WTC11 (cell line): Measurements from ENCODE around the gene CERS1. TPM values are rescaled to one million over a fixed set of nuclear protein-coding genes. Genes with fewer than 3 reads are reported as not detected.

ENCODE experiments used
- ATAC-seq: fragments of 200-7000 bp; cut with Tn5 transposase; 2 replicates; pipeline ENCODE4 v1.10.0; 2021; ENCODE audit warnings: mild to moderate bottlenecking, moderate library complexity
- CTCF ChIA-PET: fragments of 300-600 bp; sonication (Branson Sonifier 250); formaldehyde crosslinking; loops from one replicate; lab custom pipeline; 2021; ENCODE audit warnings: antibody characterized with exemption; lab: Charles Lee
- POLR2A ChIA-PET: fragments of 350-600 bp; sonication (Branson Sonifier 250); formaldehyde crosslinking; loops from one replicate; lab custom pipeline; 2021; ENCODE audit warnings: antibody characterized with exemption; lab: Charles Lee
- DNase-seq: peaks from one replicate; pipeline ENCODE4 v3.0.0; 2021; ENCODE audit warnings: low spot score
- H3K27ac Mint-ChIP-seq: 2 replicates; pipeline ENCODE4 v1.8.0; 2021; ENCODE audit warnings: mixed read lengths
- H3K27me3 Mint-ChIP-seq: 2 replicates; pipeline ENCODE4 v1.8.0; 2021; ENCODE audit warnings: low read depth, mild to moderate bottlenecking, moderate library complexity, mixed read lengths
- H3K36me3 Mint-ChIP-seq: 2 replicates; pipeline ENCODE4 v1.8.0; 2021; ENCODE audit warnings: mixed read lengths
- H3K4me1 Mint-ChIP-seq: 2 replicates; pipeline ENCODE4 v1.8.0; 2022; ENCODE audit warnings: mixed read lengths
- H3K4me3 Mint-ChIP-seq: 2 replicates; pipeline ENCODE4 v1.8.0; 2021; ENCODE audit warnings: mild to moderate bottlenecking, moderate library complexity, mixed read lengths
- H3K9me3 Mint-ChIP-seq: 2 replicates; pipeline ENCODE4 v1.8.0; 2021; ENCODE audit warnings: mixed read lengths
- ATF6 ChIP-seq: sonication (generic); formaldehyde crosslinking; IDR thresholded peaks from 2 replicates; pipeline ENCODE4 v1.8.1; 2023; ENCODE audit warnings: mild to moderate bottlenecking, missing genetic modification reagents
- CREB1 ChIP-seq: sonication (generic); formaldehyde crosslinking; IDR thresholded peaks from 2 replicates; pipeline ENCODE4 v1.8.0; 2023; ENCODE audit warnings: mild to moderate bottlenecking, missing genetic modification reagents
- CTCF ChIP-seq: fragments of 200-600 bp; IDR thresholded peaks from 2 replicates; pipeline ENCODE4 v1.8.0; 2022; ENCODE audit warnings: antibody characterized with exemption
- FOXK1 ChIP-seq: sonication (generic); formaldehyde crosslinking; IDR thresholded peaks from 2 replicates; pipeline ENCODE4 v1.8.0; 2022; ENCODE audit warnings: mild to moderate bottlenecking, moderate library complexity, missing genetic modification reagents
- FOXP1 ChIP-seq: sonication (generic); formaldehyde crosslinking; IDR thresholded peaks from 2 replicates; pipeline ENCODE4 v1.8.0; 2022; ENCODE audit warnings: missing genetic modification reagents, mild to moderate bottlenecking, moderate library complexity, borderline replicate concordance
- HMGA2 ChIP-seq: fragments of 250-450 bp; sonication (Bioruptor Pico); IDR thresholded peaks from 2 replicates; pipeline ENCODE4 v1.4.0; 2021; ENCODE audit warnings: mild to moderate bottlenecking, moderate library complexity
- MAX ChIP-seq: sonication (generic); formaldehyde crosslinking; IDR thresholded peaks from 2 replicates; pipeline ENCODE4 v1.8.0; 2022; ENCODE audit warnings: mild to moderate bottlenecking, missing genetic modification reagents
- MXD4 ChIP-seq: fragments of 250-450 bp; sonication (Bioruptor Pico); IDR thresholded peaks from 2 replicates; pipeline ENCODE4 v1.8.0; 2021; ENCODE audit warnings: mild to moderate bottlenecking, moderate library complexity, borderline replicate concordance
- NR2C2 ChIP-seq: sonication (generic); formaldehyde crosslinking; IDR thresholded peaks from 2 replicates; pipeline ENCODE4 v1.8.0; 2022; ENCODE audit warnings: mild to moderate bottlenecking, missing genetic modification reagents
- PRDM15 ChIP-seq: sonication (generic); formaldehyde crosslinking; IDR thresholded peaks from 2 replicates; pipeline ENCODE4 v1.8.0; 2022; ENCODE audit warnings: missing genetic modification reagents
- PRRX2 ChIP-seq: fragments of 250-450 bp; sonication (Bioruptor Pico); IDR thresholded peaks from 2 replicates; pipeline ENCODE4 v1.8.0; 2021; ENCODE audit warnings: mild to moderate bottlenecking
- TCF7 ChIP-seq: sonication (generic); formaldehyde crosslinking; IDR thresholded peaks from 2 replicates; pipeline ENCODE4 v1.8.0; 2022; ENCODE audit warnings: mild to moderate bottlenecking, low read depth, missing genetic modification reagents, moderate library complexity
- TEAD4 ChIP-seq: sonication (generic); formaldehyde crosslinking; IDR thresholded peaks from 2 replicates; pipeline ENCODE4 v1.8.0; 2022; ENCODE audit warnings: mild to moderate bottlenecking, missing genetic modification reagents
- ZNF219 ChIP-seq: sonication (generic); formaldehyde crosslinking; IDR thresholded peaks from 2 replicates; pipeline ENCODE4 v1.8.0; 2023; ENCODE audit warnings: missing genetic modification reagents, mild to moderate bottlenecking, borderline replicate concordance
- ZNF396 ChIP-seq: fragments of 250-450 bp; sonication (Bioruptor Pico); IDR thresholded peaks from 2 replicates; pipeline ENCODE4 v1.8.0; 2021; ENCODE audit warnings: mild to moderate bottlenecking, moderate library complexity, borderline replicate concordance
- ZNF423 ChIP-seq: fragments of 250-450 bp; sonication (Bioruptor Pico); IDR thresholded peaks from 2 replicates; pipeline ENCODE4 v2.1.2; 2022; ENCODE audit warnings: mild to moderate bottlenecking, moderate library complexity
- ZNF671 ChIP-seq: fragments of 250-450 bp; sonication (Bioruptor Pico); IDR thresholded peaks from 2 replicates; pipeline ENCODE4 v1.8.0; 2021; ENCODE audit warnings: mild to moderate bottlenecking
- total RNA-seq: library from RNA; stranded (reverse); gene quantifications from 3 replicates; pipeline ENCODE4 v1.2.3, GENCODE V29; 2021
- TF ChIP-seq, protein P1 (sequence below): sonication (generic); formaldehyde crosslinking; IDR thresholded peaks from 2 replicates; pipeline ENCODE4 v1.8.1; 2022; ENCODE audit warnings: mild to moderate bottlenecking, missing genetic modification reagents, moderate library complexity, borderline replicate concordance
- TF ChIP-seq, protein P2 (sequence below): fragments of 250-450 bp; sonication (Bioruptor Pico); IDR thresholded peaks from 2 replicates; pipeline ENCODE4 v1.9.0; 2021; ENCODE audit warnings: mild to moderate bottlenecking
- TF ChIP-seq, protein P3 (sequence below): fragments of 250-450 bp; sonication (Bioruptor Pico); IDR thresholded peaks from 2 replicates; pipeline ENCODE4 v1.9.0; 2021; ENCODE audit warnings: mild to moderate bottlenecking
- TF ChIP-seq, protein P4 (sequence below): sonication (generic); formaldehyde crosslinking; IDR thresholded peaks from 2 replicates; pipeline ENCODE4 v1.8.1; 2023; ENCODE audit warnings: mild to moderate bottlenecking, missing genetic modification reagents, moderate library complexity

Gene CERS1
- total RNA-seq, 1 experiment from 2014 or later: 14.7 TPM

DNA sequence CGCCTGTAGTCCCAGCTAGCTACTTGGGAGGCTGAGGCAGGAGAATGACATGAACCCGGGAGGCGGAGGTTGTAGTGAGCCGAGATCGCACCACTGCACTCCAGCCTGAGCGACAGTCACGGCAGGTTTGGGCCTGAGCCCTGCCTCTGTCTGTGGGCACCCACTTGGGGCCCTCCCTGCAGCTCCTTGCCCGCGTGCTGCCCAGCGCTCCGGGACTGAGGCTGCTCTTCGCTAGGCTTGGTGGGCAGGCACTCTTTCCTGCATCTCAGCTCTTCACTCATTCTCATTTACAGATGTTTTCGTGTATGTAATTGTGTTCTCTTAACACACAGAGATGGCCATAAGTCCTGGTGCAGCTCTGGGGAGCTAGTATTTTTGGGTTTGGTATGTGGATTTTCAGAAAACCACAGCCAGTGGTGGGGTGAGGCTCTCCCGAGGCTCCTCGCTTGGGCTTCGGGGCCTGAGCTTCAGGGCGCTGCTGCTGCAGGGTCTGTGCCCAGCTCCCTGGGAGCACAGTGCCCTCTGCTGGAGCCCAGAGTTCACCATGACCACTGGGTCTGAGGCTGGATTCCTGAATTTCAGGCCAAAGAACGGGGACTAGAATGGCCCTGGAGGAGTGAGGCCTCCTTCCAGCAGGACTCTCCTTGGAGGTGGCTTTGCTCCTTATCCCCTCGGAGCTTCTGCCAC lies 49.0 kb downstream of the CERS1 start:
- Mint-ChIP-seq H3K4me3 (no peak overlapping the region), H3K4me1 (peaks cover 2% of the 10 kb centered on the region), H3K27me3 (no peaks in the 10 kb centered on the region), H3K27ac (peak overlapping the region; percentile 96), H3K36me3 (peaks cover 35% of the 10 kb centered on the region), H3K9me3 (no peaks in the 10 kb centered on the region)
- DNase-seq (peak; percentile 87), ATAC-seq (peak; percentile 96)
- ChIA-PET CTCF (interaction anchor here (0.6 to 3.3 kb wide), 78 partner anchors 8 to 459 kb away, joined by 3 to 64 read pairs (median 4); partner anchors contain the start of genes COMP, COPE, DDX49 and ELL), POLR2A (interaction anchor here (0.9 to 1.2 kb wide), 3 partner anchors 9 to 258 kb away, joined by 3 read pairs; no protein-coding TSS in a partner anchor)
- TF ChIP-seq PRRX2 (CRISPR knock-in tag): no peak
- TF ChIP-seq CREB1: no peak
- TF ChIP-seq, protein P1, sequence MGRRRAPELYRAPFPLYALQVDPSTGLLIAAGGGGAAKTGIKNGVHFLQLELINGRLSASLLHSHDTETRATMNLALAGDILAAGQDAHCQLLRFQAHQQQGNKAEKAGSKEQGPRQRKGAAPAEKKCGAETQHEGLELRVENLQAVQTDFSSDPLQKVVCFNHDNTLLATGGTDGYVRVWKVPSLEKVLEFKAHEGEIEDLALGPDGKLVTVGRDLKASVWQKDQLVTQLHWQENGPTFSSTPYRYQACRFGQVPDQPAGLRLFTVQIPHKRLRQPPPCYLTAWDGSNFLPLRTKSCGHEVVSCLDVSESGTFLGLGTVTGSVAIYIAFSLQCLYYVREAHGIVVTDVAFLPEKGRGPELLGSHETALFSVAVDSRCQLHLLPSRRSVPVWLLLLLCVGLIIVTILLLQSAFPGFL (CRISPR knock-in tag): no peak
- TF ChIP-seq CTCF: peak; percentile 76; the same call in 1 of the 2 replicates
- no peak for TF ChIP-seq ZNF396
- no peak for TF ChIP-seq FOXK1 (CRISPR knock-in tag)
- no peak for TF ChIP-seq ZNF671 (CRISPR knock-in tag)
- TF ChIP-seq, protein P2, sequence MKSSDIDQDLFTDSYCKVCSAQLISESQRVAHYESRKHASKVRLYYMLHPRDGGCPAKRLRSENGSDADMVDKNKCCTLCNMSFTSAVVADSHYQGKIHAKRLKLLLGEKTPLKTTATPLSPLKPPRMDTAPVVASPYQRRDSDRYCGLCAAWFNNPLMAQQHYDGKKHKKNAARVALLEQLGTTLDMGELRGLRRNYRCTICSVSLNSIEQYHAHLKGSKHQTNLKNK (CRISPR knock-in tag): no peak

GRCh38 chr19:18845961-18846360 lies 50.0 kb downstream of the CERS1 start:
- Mint-ChIP-seq H3K4me1 (peaks cover 7% of the 10 kb centered on the region), H3K27me3 (no peaks in the 10 kb centered on the region), H3K4me3 (no peak overlapping the region), H3K36me3 (peaks cover 30% of the 10 kb centered on the region), H3K27ac (peak overlapping the region; percentile 63), H3K9me3 (no peaks in the 10 kb centered on the region)
- no peak for DNase-seq
- ChIA-PET POLR2A (no interaction called here), CTCF (interaction anchor here (1.5 to 3.3 kb wide), 7 partner anchors 13 to 395 kb away, joined by 10 to 64 read pairs (median 13); partner anchors contain the start of gene UPF1)
- ATAC-seq: no peak
- TF ChIP-seq TEAD4 (CRISPR knock-in tag): no peak
- no peak for TF ChIP-seq FOXP1
- TF ChIP-seq ZNF423 (CRISPR knock-in tag): no peak
- TF ChIP-seq NR2C2: no peak
- TF ChIP-seq HMGA2 (CRISPR knock-in tag): no peak
- no peak for TF ChIP-seq MXD4 (CRISPR knock-in tag)
- TF ChIP-seq ATF6 (CRISPR knock-in tag): no peak
- TF ChIP-seq ZNF219 (CRISPR knock-in tag): no peak
- TF ChIP-seq TCF7: no peak
- TF ChIP-seq, protein P3, sequence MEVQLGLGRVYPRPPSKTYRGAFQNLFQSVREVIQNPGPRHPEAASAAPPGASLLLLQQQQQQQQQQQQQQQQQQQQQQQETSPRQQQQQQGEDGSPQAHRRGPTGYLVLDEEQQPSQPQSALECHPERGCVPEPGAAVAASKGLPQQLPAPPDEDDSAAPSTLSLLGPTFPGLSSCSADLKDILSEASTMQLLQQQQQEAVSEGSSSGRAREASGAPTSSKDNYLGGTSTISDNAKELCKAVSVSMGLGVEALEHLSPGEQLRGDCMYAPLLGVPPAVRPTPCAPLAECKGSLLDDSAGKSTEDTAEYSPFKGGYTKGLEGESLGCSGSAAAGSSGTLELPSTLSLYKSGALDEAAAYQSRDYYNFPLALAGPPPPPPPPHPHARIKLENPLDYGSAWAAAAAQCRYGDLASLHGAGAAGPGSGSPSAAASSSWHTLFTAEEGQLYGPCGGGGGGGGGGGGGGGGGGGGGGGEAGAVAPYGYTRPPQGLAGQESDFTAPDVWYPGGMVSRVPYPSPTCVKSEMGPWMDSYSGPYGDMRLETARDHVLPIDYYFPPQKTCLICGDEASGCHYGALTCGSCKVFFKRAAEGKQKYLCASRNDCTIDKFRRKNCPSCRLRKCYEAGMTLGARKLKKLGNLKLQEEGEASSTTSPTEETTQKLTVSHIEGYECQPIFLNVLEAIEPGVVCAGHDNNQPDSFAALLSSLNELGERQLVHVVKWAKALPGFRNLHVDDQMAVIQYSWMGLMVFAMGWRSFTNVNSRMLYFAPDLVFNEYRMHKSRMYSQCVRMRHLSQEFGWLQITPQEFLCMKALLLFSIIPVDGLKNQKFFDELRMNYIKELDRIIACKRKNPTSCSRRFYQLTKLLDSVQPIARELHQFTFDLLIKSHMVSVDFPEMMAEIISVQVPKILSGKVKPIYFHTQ: no peak
- no peak for TF ChIP-seq MAX (CRISPR knock-in tag)
- no peak for TF ChIP-seq PRDM15 (CRISPR knock-in tag)
- TF ChIP-seq, protein P4, sequence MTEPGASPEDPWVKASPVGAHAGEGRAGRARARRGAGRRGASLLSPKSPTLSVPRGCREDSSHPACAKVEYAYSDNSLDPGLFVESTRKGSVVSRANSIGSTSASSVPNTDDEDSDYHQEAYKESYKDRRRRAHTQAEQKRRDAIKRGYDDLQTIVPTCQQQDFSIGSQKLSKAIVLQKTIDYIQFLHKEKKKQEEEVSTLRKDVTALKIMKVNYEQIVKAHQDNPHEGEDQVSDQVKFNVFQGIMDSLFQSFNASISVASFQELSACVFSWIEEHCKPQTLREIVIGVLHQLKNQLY (CRISPR knock-in tag): no peak
